Endodermal cell (in vitro differentiated cells): Measurements from ENCODE around the gene LRRC49. TPM values are rescaled to one million over a fixed set of nuclear protein-coding genes. Genes with fewer than 3 reads are reported as not detected.

Experiments used
- DNase-seq: peaks from one replicate; pipeline ENCODE4 v3.0.0-alpha.2; 2017
- H3K27ac ChIP-seq: 2 replicates; pipeline ENCODE4 v1.5.1; 2013; ENCODE audit warnings: mild to moderate bottlenecking, low read depth, low read length, moderate library complexity
- H3K27me3 ChIP-seq: 2 replicates; pipeline ENCODE4 v1.6.1; 2013; ENCODE audit warnings: mild to moderate bottlenecking, low read length, moderate library complexity; ENCODE audit not compliant: insufficient read depth, control insufficient read depth, poor library complexity, severe bottlenecking
- H3K36me3 ChIP-seq: 2 replicates; pipeline ENCODE4 v1.7.0; 2013; ENCODE audit warnings: mild to moderate bottlenecking, low read length, moderate library complexity; ENCODE audit not compliant: control insufficient read depth, insufficient read depth
- H3K4me1 ChIP-seq: one replicate; pipeline ENCODE4 v1.7.0; 2013; ENCODE audit warnings: low read length; ENCODE audit not compliant: control insufficient read depth, insufficient read depth
- H3K4me3 ChIP-seq: 2 replicates; pipeline ENCODE4 v1.5.1; 2013; ENCODE audit warnings: mild to moderate bottlenecking, low read length, moderate library complexity
- H3K9ac ChIP-seq: 2 replicates; pipeline ENCODE4 v1.6.1; 2013; ENCODE audit warnings: mild to moderate bottlenecking, low read length, moderate library complexity; ENCODE audit not compliant: poor library complexity, severe bottlenecking; ENCODE audit errors: extremely low read depth
- H3K9me3 ChIP-seq: 2 replicates; pipeline ENCODE4 v1.6.1; 2013; ENCODE audit warnings: mild to moderate bottlenecking, low read length, moderate library complexity; ENCODE audit not compliant: control insufficient read depth
- H3K27ac Mint-ChIP-seq: 2 replicates; pipeline ENCODE4 v1.8.0; 2020; ENCODE audit warnings: mixed read lengths
- H3K27me3 Mint-ChIP-seq: 2 replicates; pipeline ENCODE4 v1.8.0; 2021; ENCODE audit warnings: mild to moderate bottlenecking, mixed read lengths; ENCODE audit not compliant: insufficient read depth
- H3K36me3 Mint-ChIP-seq: 2 replicates; pipeline ENCODE4 v1.8.0; 2020; ENCODE audit warnings: low read depth, mixed read lengths
- H3K4me1 Mint-ChIP-seq: 2 replicates; pipeline ENCODE4 v1.8.0; 2020; ENCODE audit warnings: mixed read lengths
- H3K4me3 Mint-ChIP-seq: 2 replicates; pipeline ENCODE4 v1.8.0; 2020; ENCODE audit warnings: mild to moderate bottlenecking, moderate library complexity, mixed read lengths
- H3K9me3 Mint-ChIP-seq: 2 replicates; pipeline ENCODE4 v1.8.0; 2020; ENCODE audit warnings: mild to moderate bottlenecking, mixed read lengths
- CTCF ChIP-seq: fragments of 200-600 bp; sonication (generic); conservative IDR thresholded peaks from 2 replicates; pipeline ENCODE4 v1.5.0; 2021; ENCODE audit warnings: antibody characterized with exemption, mild to moderate bottlenecking
- WGBS, 2 experiments: methylation state at CpG; one replicate each; pipeline versions ENCODE4 v1.1.5 to v1.1.7; 2013; ENCODE audit warnings: missing lambda C conversion rate in 2 of 2, mixed read lengths in 1 of 2; ENCODE audit not compliant: insufficient coverage in 1 of 2, insufficient read length in 1 of 2; 5-methylcytosine and 5-hydroxymethylcytosine counted together
- total RNA-seq, 2 donors: library from RNA; stranded (reverse); fragmentation: NEBNext Ultra II Directional in 1 of 2; extraction: Animal tissue kit (Norgen Biotek cat#: 25700) in 1 of 2; gene quantifications; 2 replicates in 1 of 2; 3 replicates in 1 of 2; pipeline ENCODE4 v1.2.1, GENCODE V29; 2021

LRRC49 gene
- total RNA-seq, 2 donors from 2014 or later: 6.6 to 10.7 TPM

- 89 to 90% methylated on average over 3 of the region's 3 CpGs for WGBS, 2 experiments
Measured at GRCh38 chr15:71096676-71097075, 204.1 kb downstream of the LRRC49 start.

GRCh38 chr15:71097890-71098289, 205.3 kb downstream of the LRRC49 start:
- no peak overlapping the region for H3K27ac Mint-ChIP-seq
- no peaks in the 10 kb centered on the region for H3K27me3 Mint-ChIP-seq
- no peak overlapping the region for H3K9ac ChIP-seq
- WGBS, 2 experiments: 86 to 92% methylated on average over 2 to 3 of the region's 4 CpGs
- no peak overlapping the region for H3K4me3 ChIP-seq
- TF ChIP-seq CTCF: no peak
- no peaks in the 10 kb centered on the region for H3K27me3 ChIP-seq
- no peak for DNase-seq
- no peaks in the 10 kb centered on the region for H3K4me1 ChIP-seq
- H3K9me3 ChIP-seq: no peaks in the 10 kb centered on the region
- no peaks in the 10 kb centered on the region for H3K36me3 ChIP-seq
- peaks cover 2% of the 10 kb centered on the region for H3K9me3 Mint-ChIP-seq
- H3K36me3 Mint-ChIP-seq: no peaks in the 10 kb centered on the region
- no peaks in the 10 kb centered on the region for H3K4me1 Mint-ChIP-seq
- H3K4me3 Mint-ChIP-seq: no peak overlapping the region
- H3K27ac ChIP-seq: no peak overlapping the region

More at GRCh38 chr15:71096676-71097075, 204.1 kb downstream of the LRRC49 start:
- no peak for TF ChIP-seq CTCF
- Histone ChIP-seq H3K4me1 (no peaks in the 10 kb centered on the region), H3K27ac (no peak overlapping the region), H3K27me3 (no peaks in the 10 kb centered on the region), H3K36me3 (no peaks in the 10 kb centered on the region), H3K9ac (no peak overlapping the region), H3K4me3 (no peak overlapping the region), H3K9me3 (no peaks in the 10 kb centered on the region)
- Mint-ChIP-seq H3K9me3 (peaks cover 2% of the 10 kb centered on the region), H3K4me1 (no peaks in the 10 kb centered on the region), H3K27ac (no peak overlapping the region), H3K27me3 (no peaks in the 10 kb centered on the region), H3K36me3 (no peaks in the 10 kb centered on the region), H3K4me3 (no peak overlapping the region)
- no peak for DNase-seq

DNA sequence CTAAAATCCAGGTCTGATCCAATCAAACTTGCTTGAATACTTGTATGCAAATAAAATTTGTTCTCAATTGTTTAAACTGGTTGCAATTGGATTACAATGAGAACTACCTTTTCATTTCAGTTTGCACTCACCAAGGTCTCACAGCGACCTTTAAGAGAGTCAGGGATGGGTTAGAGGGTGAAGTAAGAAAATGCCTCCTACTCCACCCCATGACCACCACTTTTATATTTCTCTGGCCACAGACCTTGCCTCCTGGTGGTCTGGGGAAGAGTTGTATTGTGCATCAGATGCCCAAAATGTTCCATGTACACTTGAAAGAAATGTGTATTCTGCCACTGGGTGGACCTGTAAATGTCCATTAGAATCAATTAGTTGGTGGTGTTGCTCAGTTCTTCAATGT, 206.3 kb downstream of the LRRC49 start:
- no CpG with 5 or more reads among the region's 1 CpG for WGBS, 2 experiments
- H3K27me3 Mint-ChIP-seq: no peaks in the 10 kb centered on the region
- Histone ChIP-seq H3K36me3 (no peaks in the 10 kb centered on the region), H3K27me3 (no peaks in the 10 kb centered on the region), H3K27ac (no peak overlapping the region), H3K9ac (no peak overlapping the region), H3K9me3 (no peaks in the 10 kb centered on the region), H3K4me1 (no peaks in the 10 kb centered on the region), H3K4me3 (no peak overlapping the region)
- no peaks in the 10 kb centered on the region for H3K4me1 Mint-ChIP-seq
- TF ChIP-seq CTCF: no peak
- DNase-seq: no peak
- no peak overlapping the region for H3K4me3 Mint-ChIP-seq
- peaks cover 2% of the 10 kb centered on the region for H3K9me3 Mint-ChIP-seq
- no peak overlapping the region for H3K27ac Mint-ChIP-seq
- H3K36me3 Mint-ChIP-seq: no peaks in the 10 kb centered on the region

Other genes starting within 250 kb of the LRRC49 start
- gene UACA, start 129.3 kb upstream of the LRRC49 start, total RNA-seq: 10 to 100 TPM; 49.7 to 67.1 TPM
- gene LARP6, start 38.7 kb upstream of the LRRC49 start, total RNA-seq: 10 to 100 TPM; 24.0 to 24.9 TPM
- 1 to 10 TPM; 2.4 to 6.1 TPM for gene THAP10, start 393 bp upstream of the LRRC49 start, total RNA-seq
- 1 to 10 TPM; 4.6 to 5.4 TPM for gene THSD4, start 222.6 kb downstream of the LRRC49 start, total RNA-seq